ENCODE results near the gene TSPAN14. TPM values are rescaled to one million over a fixed set of nuclear protein-coding genes. Genes with fewer than 3 reads are reported as not detected.

The TSPAN14 gene
- total and polyA plus RNA-seq, 2 of the 8 experiments (the other 6 are each of a cell fraction or from before 2014, with no cell fraction given): 47.4 to 57.8 TPM

GRCh38 chr10:80409121-80409520 lies 45.0 kb upstream of the TSPAN14 start (continued):
- no peak for TF ChIP-seq CHD7 (IDR thresholded peaks at IDR 0.05; ENCODE audit: insufficient replicate concordance, low read length)
